ENCODE data around the gene ZNF185.

GRCh38 chrX:152893980-152894610 is 3.8 kb upstream of the ZNF185 start:
- TF ChIP-seq CTCF (IDR thresholded peaks at IDR 0.05) (no peak), POLR2A (IDR thresholded peaks at IDR 0.05) (no peak)
